Vagina (tissue), 2 donors: Measurements from ENCODE around the gene PTMS.

Source experiments
- CTCF ChIP-seq, 3 experiments: fragments of 450-650 bp in 2 of 3; fragments of 200-600 bp in 1 of 3; sonication (generic) in 1 of 3; IDR thresholded peaks; one replicate each; pipeline ENCODE4 v1.5.1; 2017 to 2019; ENCODE audit warnings: antibody characterized with exemption in 3 of 3, mild to moderate bottlenecking in 2 of 3, moderate library complexity in 2 of 3
- POLR2A ChIP-seq, 2 donors: fragments of 450-650 bp; IDR thresholded peaks; one replicate each; pipeline ENCODE4 v1.6.1; 2017; ENCODE audit warnings: antibody characterized with exemption in 2 of 2, mild to moderate bottlenecking in 2 of 2, moderate library complexity in 2 of 2
- POLR2AphosphoS5 ChIP-seq, 2 donors: sonication (generic); formaldehyde crosslinking; IDR thresholded peaks; one replicate each; pipeline ENCODE4 v1.9.0; 2017; ENCODE audit warnings: antibody characterized with exemption in 2 of 2, mild to moderate bottlenecking in 2 of 2, low read depth in 1 of 2; ENCODE audit not compliant: insufficient read depth in 1 of 2

GRCh38 chr12:6771509-6772330 is 5.6 kb downstream of the PTMS start:
- TF ChIP-seq POLR2AphosphoS5 (IDR thresholded peaks at IDR 0.05; ENCODE audit: insufficient read depth in 1 of 2, low read depth in 1 of 2) (no peak), CTCF (IDR thresholded peaks at IDR 0.05) (no peak), POLR2A (IDR thresholded peaks at IDR 0.05) (no peak)
